ENCODE measurements around the gene CYP27A1.

The CYP27A1 gene

GRCh38 chr2:218780046-218780445 is 1.9 kb upstream of the CYP27A1 start:
- TF ChIP-seq, protein P1, sequence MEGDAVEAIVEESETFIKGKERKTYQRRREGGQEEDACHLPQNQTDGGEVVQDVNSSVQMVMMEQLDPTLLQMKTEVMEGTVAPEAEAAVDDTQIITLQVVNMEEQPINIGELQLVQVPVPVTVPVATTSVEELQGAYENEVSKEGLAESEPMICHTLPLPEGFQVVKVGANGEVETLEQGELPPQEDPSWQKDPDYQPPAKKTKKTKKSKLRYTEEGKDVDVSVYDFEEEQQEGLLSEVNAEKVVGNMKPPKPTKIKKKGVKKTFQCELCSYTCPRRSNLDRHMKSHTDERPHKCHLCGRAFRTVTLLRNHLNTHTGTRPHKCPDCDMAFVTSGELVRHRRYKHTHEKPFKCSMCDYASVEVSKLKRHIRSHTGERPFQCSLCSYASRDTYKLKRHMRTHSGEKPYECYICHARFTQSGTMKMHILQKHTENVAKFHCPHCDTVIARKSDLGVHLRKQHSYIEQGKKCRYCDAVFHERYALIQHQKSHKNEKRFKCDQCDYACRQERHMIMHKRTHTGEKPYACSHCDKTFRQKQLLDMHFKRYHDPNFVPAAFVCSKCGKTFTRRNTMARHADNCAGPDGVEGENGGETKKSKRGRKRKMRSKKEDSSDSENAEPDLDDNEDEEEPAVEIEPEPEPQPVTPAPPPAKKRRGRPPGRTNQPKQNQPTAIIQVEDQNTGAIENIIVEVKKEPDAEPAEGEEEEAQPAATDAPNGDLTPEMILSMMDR (IDR thresholded peaks at IDR 0.05) = no peak

GRCh38 chr2:218780851-218781690 is 876 bp upstream of the CYP27A1 start:
- TF ChIP-seq, protein P1 (IDR thresholded peaks at IDR 0.05) = no peak

DNA sequence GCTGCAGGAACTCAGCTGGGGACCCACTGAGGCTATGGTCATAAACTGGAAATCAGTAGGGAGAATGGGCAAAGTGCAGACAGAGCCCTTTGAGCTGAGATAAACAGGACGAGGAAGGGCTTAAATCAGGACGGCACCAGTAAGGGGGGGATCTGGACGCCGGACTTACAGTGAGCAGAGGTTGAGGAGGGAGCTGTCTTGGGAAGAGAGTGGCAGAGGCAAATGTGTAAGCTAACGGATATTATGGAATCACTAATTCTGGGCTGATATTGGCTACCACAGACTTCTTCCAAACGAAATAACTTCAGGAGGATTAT is 539 bp downstream of the CYP27A1 start:
- TF ChIP-seq, protein P1 (IDR thresholded peaks at IDR 0.05) = no peak

- TF ChIP-seq, protein P1 (IDR thresholded peaks at IDR 0.05) = no peak
These were observed 1.7 kb downstream of the CYP27A1 start for GRCh38 chr2:218783688-218784087.

- TF ChIP-seq, protein P1 (IDR thresholded peaks at IDR 0.05) = no peak
These were observed 3.2 kb downstream of the CYP27A1 start for GRCh38 chr2:218785103-218785502.

- TF ChIP-seq, protein P1 (IDR thresholded peaks at IDR 0.05) = no peak
These were observed 4.2 kb downstream of the CYP27A1 start for GRCh38 chr2:218786133-218786532.

- TF ChIP-seq, protein P1 (IDR thresholded peaks at IDR 0.05) = no peak
These were observed 6.7 kb downstream of the CYP27A1 start for GRCh38 chr2:218788529-218789255.

All from LNCAP (cell line).